HepG2 (cell line): ENCODE data around the gene PGPEP1. TPM values are rescaled to one million over a fixed set of nuclear protein-coding genes. Genes with fewer than 3 reads are reported as not detected.

Experiments used
- CBX5 ChIP-seq: sonication (generic); formaldehyde crosslinking; IDR thresholded peaks from 2 replicates; pipeline ENCODE4 v1.4.0; 2020; ENCODE audit warnings: missing genetic modification reagents, borderline replicate concordance
- CC2D1A ChIP-seq: sonication (generic); formaldehyde crosslinking; IDR thresholded peaks from 2 replicates; pipeline ENCODE4 v1.8.1; 2023; ENCODE audit warnings: mild to moderate bottlenecking, missing genetic modification reagents
- CREB1 ChIP-seq, 2 experiments: fragments of 450-650 bp in 1 of 2; IDR thresholded peaks; 2 replicates each; pipeline ENCODE4 v1.6.1; 2016 to 2017; ENCODE audit warnings: control low read depth in 1 of 2, mild to moderate bottlenecking in 1 of 2, missing compliant biosample characterization in 1 of 2, missing genetic modification characterization in 1 of 2
- DMAP1 ChIP-seq: IDR thresholded peaks from 2 replicates; pipeline ENCODE4 v1.6.1; 2016
- GTF3A ChIP-seq: sonication (generic); formaldehyde crosslinking; conservative IDR thresholded peaks from 2 replicates; pipeline ENCODE4 v1.4.0; 2020; ENCODE audit warnings: mild to moderate bottlenecking, missing genetic modification reagents
- HMG20B ChIP-seq: conservative IDR thresholded peaks from 2 replicates; pipeline ENCODE4 v1.6.1; 2016; ENCODE audit warnings: missing genetic modification reagents, missing compliant biosample characterization
- KAT7 ChIP-seq: IDR thresholded peaks from 2 replicates; pipeline ENCODE4 v1.6.1; 2018; ENCODE audit warnings: borderline replicate concordance, missing compliant biosample characterization
- KDM2A ChIP-seq: sonication (generic); formaldehyde crosslinking; IDR thresholded peaks from 2 replicates; pipeline ENCODE4 v1.4.0; 2020; ENCODE audit warnings: low read depth, missing genetic modification reagents, borderline replicate concordance
- MAZ ChIP-seq, 2 experiments: sonication (generic) in 1 of 2; formaldehyde crosslinking in 1 of 2; IDR thresholded peaks; 2 replicates each; pipeline versions ENCODE4 v1.5.0 to v1.6.1; 2012 to 2020; ENCODE audit warnings: low read depth in 2 of 2, mild to moderate bottlenecking in 2 of 2, borderline replicate concordance in 1 of 2, improper control_type of control experiment in 1 of 2, low read length in 1 of 2, missing genetic modification reagents in 1 of 2, moderate library complexity in 1 of 2
- MBNL3 ChIP-seq: fragments of 250-450 bp; sonication (Bioruptor Pico); conservative IDR thresholded peaks from 2 replicates; pipeline ENCODE4 v1.8.0; 2022; ENCODE audit warnings: mild to moderate bottlenecking, inconsistent platforms
- MTF1 ChIP-seq: sonication (generic); formaldehyde crosslinking; IDR thresholded peaks from 2 replicates; pipeline ENCODE4 v1.5.0; 2020; ENCODE audit warnings: missing genetic modification reagents
- MYC ChIP-seq: sonication (generic); formaldehyde crosslinking; IDR thresholded peaks from 2 replicates; pipeline ENCODE4 v1.9.0; 2021; ENCODE audit warnings: missing genetic modification reagents, borderline replicate concordance
- NFRKB ChIP-seq: fragments of 450-650 bp; IDR thresholded peaks from 2 replicates; pipeline ENCODE4 v1.6.1; 2017
- PAF1 ChIP-seq: IDR thresholded peaks from 2 replicates; pipeline ENCODE4 v1.6.1; 2016; ENCODE audit warnings: missing genetic modification reagents, missing compliant biosample characterization
- RXRA ChIP-seq: sonication (generic); formaldehyde crosslinking; IDR thresholded peaks from 2 replicates; pipeline ENCODE4 v1.5.1; 2020; ENCODE audit warnings: missing genetic modification reagents
- SNAPC2 ChIP-seq: sonication (generic); formaldehyde crosslinking; IDR thresholded peaks from 2 replicates; pipeline ENCODE4 v1.8.1; 2022; ENCODE audit warnings: mild to moderate bottlenecking, missing genetic modification reagents
- SNRNP70 ChIP-seq: fragments of 200-400 bp; formaldehyde crosslinking; IDR thresholded peaks from 2 replicates; pipeline ENCODE4 v1.6.1; 2017; ENCODE audit warnings: mild to moderate bottlenecking, low read depth, low read length, moderate library complexity
- TAF15 ChIP-seq: fragments of 200-400 bp; formaldehyde crosslinking; IDR thresholded peaks from one replicate; pipeline ENCODE4 v1.6.1; 2018; ENCODE audit warnings: mild to moderate bottlenecking, low read depth, low read length; ENCODE audit not compliant: poor library complexity, severe bottlenecking
- ZFP37 ChIP-seq: sonication (generic); formaldehyde crosslinking; IDR thresholded peaks from 2 replicates; pipeline ENCODE4 v1.4.0; 2020; ENCODE audit warnings: missing genetic modification reagents, borderline replicate concordance
- ZNF451 ChIP-seq: sonication (generic); formaldehyde crosslinking; IDR thresholded peaks from 2 replicates; pipeline ENCODE4 v1.5.0; 2020; ENCODE audit warnings: mild to moderate bottlenecking, missing genetic modification reagents
- ZNF569 ChIP-seq: sonication (generic); formaldehyde crosslinking; IDR thresholded peaks from 2 replicates; pipeline ENCODE4 v1.5.0; 2020; ENCODE audit warnings: mild to moderate bottlenecking, missing genetic modification reagents, moderate library complexity, borderline replicate concordance
- ZNF713 ChIP-seq: sonication (generic); formaldehyde crosslinking; IDR thresholded peaks from 2 replicates; pipeline ENCODE4 v1.4.0; 2020; ENCODE audit warnings: mild to moderate bottlenecking, missing genetic modification reagents
- ZNF720 ChIP-seq: sonication (generic); formaldehyde crosslinking; IDR thresholded peaks from 2 replicates; pipeline ENCODE4 v1.4.0; 2020; ENCODE audit warnings: missing genetic modification reagents
- ZNF747 ChIP-seq: sonication (generic); formaldehyde crosslinking; IDR thresholded peaks from 2 replicates; pipeline ENCODE4 v1.8.1; 2023; ENCODE audit warnings: missing genetic modification reagents, mild to moderate bottlenecking, borderline replicate concordance
- ZNF75D ChIP-seq: sonication (generic); formaldehyde crosslinking; IDR thresholded peaks from 2 replicates; pipeline ENCODE4 v1.8.1; 2023; ENCODE audit warnings: missing genetic modification reagents, mild to moderate bottlenecking, borderline replicate concordance
- ZNF841 ChIP-seq: sonication (generic); formaldehyde crosslinking; IDR thresholded peaks from 2 replicates; pipeline ENCODE4 v1.8.1; 2023; ENCODE audit warnings: missing genetic modification reagents, borderline replicate concordance
- polyA plus RNA-seq, 8 experiments: library from polyadenylated mRNA; depleted of rRNA in 3 of 8; stranded (reverse) in 7 of 8; unstranded in 1 of 8; fragments of >200 nt; fragmentation: Illumina TruSeq in 4 of 8; extraction: Trizol in 4 of 8; gene quantifications; 2 replicates each; pipeline versions ENCODE4 v1.2.1 to v1.2.3, GENCODE V29; 2011 to 2016; ENCODE audit warnings: low read depth in 4 of 8, missing spikeins in 1 of 8, mixed read lengths in 1 of 8; ENCODE audit not compliant: insufficient read depth in 1 of 8
- total RNA-seq, 5 experiments: library from RNA; depleted of rRNA; stranded (reverse); fragments of >200 nt; fragmentation: Illumina TruSeq; extraction: Trizol; gene quantifications; 2 replicates each; pipeline ENCODE4 v1.2.3, GENCODE V29; 2016; ENCODE audit warnings: low read depth in 1 of 5
- TF ChIP-seq, protein P1 (sequence below): sonication (generic); formaldehyde crosslinking; IDR thresholded peaks from 2 replicates; pipeline ENCODE4 v1.4.0; 2020; ENCODE audit warnings: missing genetic modification reagents, mild to moderate bottlenecking, borderline replicate concordance
- TF ChIP-seq, protein P2 (sequence below): sonication (generic); formaldehyde crosslinking; IDR thresholded peaks from 2 replicates; pipeline ENCODE4 v1.4.0; 2020; ENCODE audit warnings: mild to moderate bottlenecking, low read depth, missing genetic modification reagents

Gene PGPEP1
- total and polyA plus RNA-seq, 2 of the 13 experiments (the other 11 are each of a cell fraction or from before 2014, with no cell fraction given): 53.1 to 56.6 TPM

DNA sequence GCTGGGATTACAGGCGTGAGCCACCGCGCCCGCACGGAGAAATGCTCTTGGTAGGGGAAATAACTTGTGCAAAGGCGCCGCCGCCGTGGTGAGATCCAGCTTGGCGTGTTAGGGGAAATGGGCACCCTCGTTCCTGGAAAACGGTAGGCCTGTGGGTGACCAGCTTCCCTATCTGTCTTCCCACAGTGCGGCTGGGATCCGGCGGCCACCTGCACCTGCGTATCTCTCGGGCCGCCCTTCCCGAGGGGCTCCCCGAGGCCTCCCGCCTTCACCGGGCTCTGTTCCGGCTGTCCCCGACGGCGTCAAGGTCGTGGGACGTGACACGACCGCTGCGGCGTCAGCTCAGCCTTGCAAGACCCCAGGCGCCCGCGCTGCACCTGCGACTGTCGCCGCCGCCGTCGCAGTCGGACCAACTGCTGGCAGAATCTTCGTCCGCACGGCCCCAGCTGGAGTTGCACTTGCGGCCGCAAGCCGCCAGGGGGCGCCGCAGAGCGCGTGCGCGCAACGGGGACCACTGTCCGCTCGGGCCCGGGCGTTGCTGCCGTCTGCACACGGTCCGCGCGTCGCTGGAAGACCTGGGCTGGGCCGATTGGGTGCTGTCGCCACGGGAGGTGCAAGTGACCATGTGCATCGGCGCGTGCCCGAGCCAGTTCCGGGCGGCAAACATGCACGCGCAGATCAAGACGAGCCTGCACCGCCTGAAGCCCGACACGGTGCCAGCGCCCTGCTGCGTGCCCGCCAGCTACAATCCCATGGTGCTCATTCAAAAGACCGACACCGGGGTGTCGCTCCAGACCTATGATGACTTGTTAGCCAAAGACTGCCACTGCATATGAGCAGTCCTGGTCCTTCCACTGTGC, 47.9 kb downstream of the PGPEP1 start (continued):
- TF ChIP-seq SNRNP70 (peak; percentile 90; the same call in 1 of the 2 replicates), MYC (CRISPR knock-in tag) (peak; percentile 89), NFRKB (no peak), KAT7 (CRISPR knock-in tag) (peak; percentile 94), CREB1 (IDR thresholded peaks at IDR 0.05) (no peak), CREB1 (CRISPR knock-in tag; IDR thresholded peaks at IDR 0.05) (no peak), SNAPC2 (CRISPR knock-in tag) (peak; percentile 62; the same call in 1 of the 2 replicates), ZNF841 (no peak), CC2D1A (no peak), TAF15 (no peak), MBNL3 (no peak), MAZ (IDR thresholded peaks at IDR 0.05; ENCODE audit: borderline replicate concordance, low read depth, low read length) (peak; percentile 19; the same call in 1 of the 2 replicates), MAZ (CRISPR knock-in tag; IDR thresholded peaks at IDR 0.05; ENCODE audit: low read depth) (peak; percentile 79), ZNF75D (CRISPR knock-in tag) (no peak), ZNF713 (CRISPR knock-in tag) (no peak), PAF1 (CRISPR knock-in tag) (peak; percentile 92; the same call in 1 of the 2 replicates), ZNF747 (CRISPR knock-in tag) (peak; percentile 67), ZNF451 (CRISPR knock-in tag) (peak; percentile 95), HMG20B (CRISPR knock-in tag) (no peak), ZFP37 (peak; percentile 86), DMAP1 (CRISPR knock-in tag) (no peak; the same call in 1 of the 2 replicates), RXRA (CRISPR knock-in tag) (peak; percentile 76; the same call in 1 of the 2 replicates), CBX5 (no peak), ZNF569 (no peak), GTF3A (CRISPR knock-in tag) (peak; percentile 93), ZNF720 (CRISPR knock-in tag) (no peak), KDM2A (peak; percentile 87), MTF1 (CRISPR knock-in tag) (peak; percentile 95)
- TF ChIP-seq, protein P1, sequence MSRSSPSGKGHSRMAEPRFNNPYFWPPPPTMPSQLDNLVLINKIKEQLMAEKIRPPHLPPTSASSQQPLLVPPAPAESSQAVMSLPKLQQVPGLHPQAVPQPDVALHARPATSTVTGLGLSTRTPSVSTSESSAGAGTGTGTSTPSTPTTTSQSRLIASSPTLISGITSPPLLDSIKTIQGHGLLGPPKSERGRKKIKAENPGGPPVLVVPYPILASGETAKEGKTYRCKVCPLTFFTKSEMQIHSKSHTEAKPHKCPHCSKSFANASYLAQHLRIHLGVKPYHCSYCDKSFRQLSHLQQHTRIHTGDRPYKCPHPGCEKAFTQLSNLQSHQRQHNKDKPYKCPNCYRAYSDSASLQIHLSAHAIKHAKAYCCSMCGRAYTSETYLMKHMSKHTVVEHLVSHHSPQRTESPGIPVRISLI (CRISPR knock-in tag): peak; percentile 76
- TF ChIP-seq, protein P2, sequence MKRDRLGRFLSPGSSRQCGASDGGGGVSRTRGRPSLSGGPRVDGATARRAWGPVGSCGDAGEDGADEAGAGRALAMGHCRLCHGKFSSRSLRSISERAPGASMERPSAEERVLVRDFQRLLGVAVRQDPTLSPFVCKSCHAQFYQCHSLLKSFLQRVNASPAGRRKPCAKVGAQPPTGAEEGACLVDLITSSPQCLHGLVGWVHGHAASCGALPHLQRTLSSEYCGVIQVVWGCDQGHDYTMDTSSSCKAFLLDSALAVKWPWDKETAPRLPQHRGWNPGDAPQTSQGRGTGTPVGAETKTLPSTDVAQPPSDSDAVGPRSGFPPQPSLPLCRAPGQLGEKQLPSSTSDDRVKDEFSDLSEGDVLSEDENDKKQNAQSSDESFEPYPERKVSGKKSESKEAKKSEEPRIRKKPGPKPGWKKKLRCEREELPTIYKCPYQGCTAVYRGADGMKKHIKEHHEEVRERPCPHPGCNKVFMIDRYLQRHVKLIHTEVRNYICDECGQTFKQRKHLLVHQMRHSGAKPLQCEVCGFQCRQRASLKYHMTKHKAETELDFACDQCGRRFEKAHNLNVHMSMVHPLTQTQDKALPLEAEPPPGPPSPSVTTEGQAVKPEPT: no peak; the same call in 1 of the 2 replicates
